HepG2 (cell line): ENCODE results near the gene ILKAP. TPM values are rescaled to one million over a fixed set of nuclear protein-coding genes. Genes with fewer than 3 reads are reported as not detected.

Experiments used
- ATAC-seq: fragments of 200-7000 bp; cut with Tn5 transposase; 3 replicates; pipeline ENCODE4 v1.9.1; 2020; ENCODE audit warnings: mild to moderate bottlenecking, moderate library complexity
- BruUV-seq: library from RNA; stranded (reverse); fragments of 400-500 nt; replicated peaks from 2 replicates; lab custom pipeline; 2021; lab: Mats Ljungman, UMichigan
- CTCF ChIA-PET: fragments of 300-600 bp; formaldehyde crosslinking; extraction: SDS; loops from one replicate; lab custom pipeline; 2021; ENCODE audit warnings: low total read pairs, inconsistent platforms, low intra/inter-chr PET ratio; lab: Yijun Ruan, JAX
- POLR2A ChIA-PET: fragments of 350-600 bp; sonication (Branson Sonifier 250); formaldehyde crosslinking; loops from one replicate; lab custom pipeline; 2020; ENCODE audit warnings: antibody characterized with exemption, inconsistent platforms; lab: Yijun Ruan, JAX
- DNase-seq: peaks from one replicate; pipeline ENCODE4 v3.0.0-alpha.2; 2015; ENCODE audit warnings: low spot score
- FAIRE-seq: peaks from 3 replicates; lab custom pipeline; 2011; peaks lifted over from hg19 to GRCh38; lab: Jason Lieb, UNC
- H2AFZ ChIP-seq: one replicate; pipeline ENCODE4 v1.6.1; 2011; ENCODE audit warnings: low read length, inconsistent platforms
- H3K27ac ChIP-seq: fragments of 300-600 bp; 3 replicates; pipeline ENCODE4 v1.8.0; 2011; ENCODE audit warnings: mixed run types, mild to moderate bottlenecking, mixed read lengths, low read length, inconsistent platforms; ENCODE audit not compliant: insufficient read depth; ENCODE audit errors: extremely low read length
- H3K27me3 ChIP-seq, 2 experiments: fragments of 200-600 bp in 1 of 2; 2 replicates in 1 of 2; 3 replicates in 1 of 2; pipeline versions ENCODE4 v1.6.0 to v1.8.0; 2011; ENCODE audit warnings: low read length in 2 of 2, mild to moderate bottlenecking in 2 of 2, moderate library complexity in 2 of 2, inconsistent platforms in 1 of 2; ENCODE audit not compliant: insufficient read depth in 2 of 2, control insufficient read depth in 1 of 2
- H3K36me3 ChIP-seq, 2 experiments: fragments of 200-600 bp in 1 of 2; replicated peaks in 1 of 2; 2 replicates in 1 of 2; 3 replicates in 1 of 2; pipeline versions ENCODE4 v1.5.1 to v1.8.0; 2011; ENCODE audit warnings: low read length in 2 of 2, inconsistent platforms in 1 of 2; ENCODE audit not compliant: insufficient read depth in 2 of 2, control insufficient read depth in 1 of 2
- H3K4me1 ChIP-seq: 2 replicates; pipeline ENCODE4 v1.5.1; 2012; ENCODE audit warnings: low read length, inconsistent platforms; ENCODE audit not compliant: insufficient read depth
- H3K4me2 ChIP-seq: 2 replicates; pipeline ENCODE4 v1.6.0; 2011; ENCODE audit warnings: low read depth, low read length, inconsistent platforms
- H3K4me3 ChIP-seq, 3 experiments: fragments of 200-600 bp in 1 of 3; sonication (generic), shearing (Covaris generic) in 1 of 3; replicated peaks in 1 of 3; 2 replicates each; pipeline ENCODE4 v1.5.1; 2011 to 2016; ENCODE audit warnings: low read length in 3 of 3, inconsistent platforms in 2 of 3, low read depth in 2 of 3, mild to moderate bottlenecking in 2 of 3, control low read depth in 1 of 3, mixed read lengths in 1 of 3; ENCODE audit not compliant: insufficient read depth in 1 of 3
- H3K79me2 ChIP-seq: one replicate; pipeline ENCODE4 v1.6.1; 2011; ENCODE audit warnings: low read length, inconsistent platforms; ENCODE audit not compliant: insufficient read depth
- H3K9ac ChIP-seq: 2 replicates; pipeline ENCODE4 v1.6.0; 2011; ENCODE audit warnings: mild to moderate bottlenecking, low read depth, low read length, inconsistent platforms; ENCODE audit not compliant: insufficient read depth
- H3K9me3 ChIP-seq: 2 replicates; pipeline ENCODE4 v1.5.1; 2012; ENCODE audit warnings: mild to moderate bottlenecking, low read length
- H4K20me1 ChIP-seq: 2 replicates; pipeline ENCODE4 v1.6.0; 2011; ENCODE audit warnings: inconsistent platforms, mild to moderate bottlenecking, low read length, moderate library complexity; ENCODE audit not compliant: insufficient read depth
- EEA1 ChIP-seq: sonication (generic); formaldehyde crosslinking; IDR thresholded peaks from 2 replicates; pipeline ENCODE4 v1.5.1; 2020; ENCODE audit warnings: mild to moderate bottlenecking, missing genetic modification reagents, borderline replicate concordance
- EHMT2 ChIP-seq: fragments of 200-600 bp; sonication (generic); IDR thresholded peaks from 2 replicates; pipeline ENCODE4 v1.7.0; 2017; ENCODE audit warnings: antibody characterized with exemption, low read depth, low read length, borderline replicate concordance
- ESRRA ChIP-seq: sonication (generic); formaldehyde crosslinking; IDR thresholded peaks from 2 replicates; pipeline ENCODE4 v1.5.1; 2020; ENCODE audit warnings: mild to moderate bottlenecking, low read depth, missing genetic modification reagents
- GZF1 ChIP-seq: sonication (generic); formaldehyde crosslinking; IDR thresholded peaks from 2 replicates; pipeline ENCODE4 v1.5.1; 2020; ENCODE audit warnings: mild to moderate bottlenecking, missing genetic modification reagents
- HMGA1 ChIP-seq: sonication (generic); formaldehyde crosslinking; conservative IDR thresholded peaks from 2 replicates; pipeline ENCODE4 v1.4.0; 2020; ENCODE audit warnings: missing genetic modification reagents
- KDM5A ChIP-seq: fragments of 200-600 bp; sonication (generic); IDR thresholded peaks from 2 replicates; pipeline ENCODE4 v1.7.0; 2018; ENCODE audit warnings: antibody characterized with exemption, mild to moderate bottlenecking, low read length, borderline replicate concordance
- KLF6 ChIP-seq: IDR thresholded peaks from 2 replicates; pipeline ENCODE4 v1.8.0; 2016; ENCODE audit warnings: missing biosample characterization, missing genetic modification reagents
- PRPF4 ChIP-seq: fragments of 200-400 bp; formaldehyde crosslinking; IDR thresholded peaks from 2 replicates; pipeline ENCODE4 v1.6.1; 2016; ENCODE audit warnings: low read length, low read depth; ENCODE audit not compliant: poor library complexity, severe bottlenecking
- RARA ChIP-seq: IDR thresholded peaks from 2 replicates; pipeline ENCODE4 v1.6.1; 2016; ENCODE audit warnings: missing genetic modification reagents, missing compliant biosample characterization
- RBAK ChIP-seq: sonication (generic); formaldehyde crosslinking; IDR thresholded peaks from 2 replicates; pipeline ENCODE4 v1.5.1; 2020; ENCODE audit warnings: mild to moderate bottlenecking, missing genetic modification reagents
- SP4 ChIP-seq: sonication (generic); formaldehyde crosslinking; IDR thresholded peaks from 2 replicates; pipeline ENCODE4 v1.8.1; 2023; ENCODE audit warnings: mild to moderate bottlenecking, missing genetic modification reagents
- TCF7 ChIP-seq: sonication (generic); IDR thresholded peaks from 2 replicates; pipeline ENCODE4 v1.6.1; 2016; ENCODE audit warnings: antibody characterized with exemption, low read depth
- THYN1 ChIP-seq: sonication (generic); formaldehyde crosslinking; IDR thresholded peaks from 2 replicates; pipeline ENCODE4 v1.8.1; 2023; ENCODE audit warnings: low read depth, mild to moderate bottlenecking, moderate library complexity, missing genetic modification reagents, borderline replicate concordance
- ZNF546 ChIP-seq: sonication (generic); formaldehyde crosslinking; conservative IDR thresholded peaks from 2 replicates; pipeline ENCODE4 v1.8.1; 2023; ENCODE audit warnings: mild to moderate bottlenecking, missing genetic modification reagents
- ZNF567 ChIP-seq: sonication (generic); formaldehyde crosslinking; IDR thresholded peaks from 2 replicates; pipeline ENCODE4 v1.8.1; 2023; ENCODE audit warnings: mild to moderate bottlenecking, missing genetic modification reagents, borderline replicate concordance
- WGBS: methylation state at CpG from one replicate; pipeline ENCODE4 v1.1.6; 2017; ENCODE audit warnings: low lambda C conversion rate; 5-methylcytosine and 5-hydroxymethylcytosine counted together
- in situ Hi-C: cut with HindIII; loops from 2 replicates; pipeline ENCODE4 v1.10.0; 2017; ENCODE audit warnings: low pct_unique_long_range_greater_than_20kb; ENCODE audit not compliant: extremely low pct_ligation_motif_present
- intact Hi-C: fragments of 100-400 bp; cut with micrococcal nuclease; formaldehyde crosslinking; loops from one replicate; pipeline ENCODE4 v1.10.0; 2022; ENCODE audit not compliant: unreplicated experiment
- polyA plus RNA-seq, 8 experiments: library from polyadenylated mRNA; depleted of rRNA in 3 of 8; stranded (reverse) in 7 of 8; unstranded in 1 of 8; fragments of >200 nt; fragmentation: Illumina TruSeq in 4 of 8; extraction: Trizol in 4 of 8; gene quantifications; 2 replicates each; pipeline versions ENCODE4 v1.2.1 to v1.2.3, GENCODE V29; 2011 to 2016; ENCODE audit warnings: low read depth in 4 of 8, missing spikeins in 1 of 8, mixed read lengths in 1 of 8; ENCODE audit not compliant: insufficient read depth in 1 of 8
- total RNA-seq, 5 experiments: library from RNA; depleted of rRNA; stranded (reverse); fragments of >200 nt; fragmentation: Illumina TruSeq; extraction: Trizol; gene quantifications; 2 replicates each; pipeline ENCODE4 v1.2.3, GENCODE V29; 2016; ENCODE audit warnings: low read depth in 1 of 5
- TF ChIP-seq, protein P1 (sequence below): sonication (generic); formaldehyde crosslinking; IDR thresholded peaks from 2 replicates; pipeline ENCODE4 v1.4.0; 2020; ENCODE audit warnings: missing genetic modification reagents, mild to moderate bottlenecking, borderline replicate concordance
- TF ChIP-seq, protein P2 (sequence below): sonication (generic); formaldehyde crosslinking; IDR thresholded peaks from 2 replicates; pipeline ENCODE4 v1.9.0; 2021; ENCODE audit warnings: missing genetic modification reagents, borderline replicate concordance

The ILKAP gene
- total and polyA plus RNA-seq, 2 of the 13 experiments (the other 11 are each of a cell fraction or from before 2014, with no cell fraction given), result 29.6 to 33.1 TPM

DNA sequence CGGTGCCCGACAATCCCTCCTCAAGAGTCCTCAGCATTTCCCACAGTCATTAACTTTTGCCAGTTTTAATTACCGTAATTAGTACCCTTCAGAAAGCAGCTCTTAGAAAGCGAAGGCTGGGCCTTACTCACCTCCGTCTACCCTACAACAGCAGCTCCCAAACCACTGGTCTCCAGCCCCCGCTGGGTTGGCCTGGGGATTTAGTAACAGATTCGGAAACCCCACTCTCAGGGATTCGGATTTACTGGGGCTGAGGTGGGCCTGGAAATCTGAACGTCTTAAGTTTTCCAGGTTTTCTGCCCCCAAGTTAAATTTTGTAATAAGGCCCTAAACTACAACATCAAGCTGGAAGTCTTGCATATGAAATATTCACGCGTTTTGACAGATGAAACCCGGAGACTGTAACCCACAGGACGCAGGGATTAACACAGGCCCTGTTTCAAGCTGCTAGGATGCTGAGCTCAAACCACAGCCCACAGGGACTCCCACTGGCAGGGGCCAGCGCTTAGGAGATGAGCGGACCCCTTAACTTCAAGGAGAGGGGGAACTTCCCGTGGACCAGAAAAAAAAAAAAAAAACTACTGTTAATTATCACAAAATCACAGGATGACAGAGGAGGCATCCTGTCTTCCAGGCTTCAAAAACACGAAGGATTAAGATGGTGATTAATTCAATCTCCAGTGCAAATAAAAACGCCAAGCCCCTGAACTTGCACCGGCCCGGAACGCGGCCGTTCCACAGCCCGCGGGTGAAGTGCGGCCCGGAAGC is 985 bp downstream of the ILKAP start (continued):
- TF ChIP-seq ZNF567 (CRISPR knock-in tag) (no peak), ZNF546 (CRISPR knock-in tag) (0 out of 2 replicates have a peak, but pooled peaks have one; percentile 15), KDM5A (0 out of 2 replicates have a peak, but pooled peaks have one; percentile 29), EEA1 (CRISPR knock-in tag) (0 out of 2 replicates have a peak, but pooled peaks have one; percentile 25)
- TF ChIP-seq, all 625 proteins: peak for 12

GRCh38 chr2:238190445-238190844 is 13.1 kb downstream of the ILKAP start:
- no peaks in the 10 kb centered on the region for H3K27me3 ChIP-seq
- no peaks in the 10 kb centered on the region for H3K4me1 ChIP-seq
- H2AFZ ChIP-seq, result no peak overlapping the region
- H3K79me2 ChIP-seq, result peaks cover 5% of the 10 kb centered on the region
- intact Hi-C loops, result no loop called here
- DNase-seq (no peak), FAIRE-seq (no peak), ATAC-seq (no peak)
- H3K27ac ChIP-seq, result no peak overlapping the region
- ChIA-PET CTCF (no interaction called here), POLR2A (no interaction called here)
- no peaks in the 10 kb centered on the region for H4K20me1 ChIP-seq
- no peak overlapping the region for H3K9ac ChIP-seq
- no peak overlapping the region for H3K4me3 ChIP-seq
- in situ Hi-C loops, result no loop called here
- peaks cover 26 to 78% of the 10 kb centered on the region in 2 experiments for H3K36me3 ChIP-seq
- no TSS peak for BruUV-seq
- no peaks in the 10 kb centered on the region for H3K9me3 ChIP-seq
- WGBS, result 100% methylated on average over 2 of the region's 2 CpGs
- TF ChIP-seq EHMT2 (no peak), THYN1 (CRISPR knock-in tag) (no peak), SP4 (no peak), PRPF4 (no peak), HMGA1 (no peak), ESRRA (no peak), RBAK (no peak), GZF1 (CRISPR knock-in tag) (no peak), KLF6 (CRISPR knock-in tag) (no peak), RARA (CRISPR knock-in tag) (no peak), TCF7 (no peak)
- TF ChIP-seq, protein P1, sequence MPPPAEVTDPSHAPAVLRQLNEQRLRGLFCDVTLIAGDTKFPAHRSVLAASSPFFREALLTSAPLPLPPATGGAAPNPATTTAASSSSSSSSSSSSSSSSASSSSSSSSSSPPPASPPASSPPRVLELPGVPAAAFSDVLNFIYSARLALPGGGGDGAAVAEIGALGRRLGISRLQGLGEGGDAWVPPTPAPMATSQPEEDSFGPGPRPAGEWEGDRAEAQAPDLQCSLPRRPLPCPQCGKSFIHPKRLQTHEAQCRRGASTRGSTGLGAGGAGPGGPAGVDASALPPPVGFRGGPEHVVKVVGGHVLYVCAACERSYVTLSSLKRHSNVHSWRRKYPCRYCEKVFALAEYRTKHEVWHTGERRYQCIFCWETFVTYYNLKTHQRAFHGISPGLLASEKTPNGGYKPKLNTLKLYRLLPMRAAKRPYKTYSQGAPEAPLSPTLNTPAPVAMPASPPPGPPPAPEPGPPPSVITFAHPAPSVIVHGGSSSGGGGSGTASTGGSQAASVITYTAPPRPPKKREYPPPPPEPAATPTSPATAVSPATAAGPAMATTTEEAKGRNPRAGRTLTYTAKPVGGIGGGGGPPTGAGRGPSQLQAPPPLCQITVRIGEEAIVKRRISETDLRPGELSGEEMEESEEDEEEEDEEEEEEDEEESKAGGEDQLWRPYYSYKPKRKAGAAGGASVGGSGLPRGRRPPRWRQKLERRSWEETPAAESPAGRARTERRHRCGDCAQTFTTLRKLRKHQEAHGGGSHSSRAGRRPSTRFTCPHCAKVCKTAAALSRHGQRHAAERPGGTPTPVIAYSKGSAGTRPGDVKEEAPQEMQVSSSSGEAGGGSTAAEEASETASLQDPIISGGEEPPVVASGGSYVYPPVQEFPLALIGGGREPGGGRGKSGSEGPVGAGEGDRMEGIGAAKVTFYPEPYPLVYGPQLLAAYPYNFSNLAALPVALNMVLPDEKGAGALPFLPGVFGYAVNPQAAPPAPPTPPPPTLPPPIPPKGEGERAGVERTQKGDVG (CRISPR knock-in tag), result no peak
- TF ChIP-seq, protein P2, sequence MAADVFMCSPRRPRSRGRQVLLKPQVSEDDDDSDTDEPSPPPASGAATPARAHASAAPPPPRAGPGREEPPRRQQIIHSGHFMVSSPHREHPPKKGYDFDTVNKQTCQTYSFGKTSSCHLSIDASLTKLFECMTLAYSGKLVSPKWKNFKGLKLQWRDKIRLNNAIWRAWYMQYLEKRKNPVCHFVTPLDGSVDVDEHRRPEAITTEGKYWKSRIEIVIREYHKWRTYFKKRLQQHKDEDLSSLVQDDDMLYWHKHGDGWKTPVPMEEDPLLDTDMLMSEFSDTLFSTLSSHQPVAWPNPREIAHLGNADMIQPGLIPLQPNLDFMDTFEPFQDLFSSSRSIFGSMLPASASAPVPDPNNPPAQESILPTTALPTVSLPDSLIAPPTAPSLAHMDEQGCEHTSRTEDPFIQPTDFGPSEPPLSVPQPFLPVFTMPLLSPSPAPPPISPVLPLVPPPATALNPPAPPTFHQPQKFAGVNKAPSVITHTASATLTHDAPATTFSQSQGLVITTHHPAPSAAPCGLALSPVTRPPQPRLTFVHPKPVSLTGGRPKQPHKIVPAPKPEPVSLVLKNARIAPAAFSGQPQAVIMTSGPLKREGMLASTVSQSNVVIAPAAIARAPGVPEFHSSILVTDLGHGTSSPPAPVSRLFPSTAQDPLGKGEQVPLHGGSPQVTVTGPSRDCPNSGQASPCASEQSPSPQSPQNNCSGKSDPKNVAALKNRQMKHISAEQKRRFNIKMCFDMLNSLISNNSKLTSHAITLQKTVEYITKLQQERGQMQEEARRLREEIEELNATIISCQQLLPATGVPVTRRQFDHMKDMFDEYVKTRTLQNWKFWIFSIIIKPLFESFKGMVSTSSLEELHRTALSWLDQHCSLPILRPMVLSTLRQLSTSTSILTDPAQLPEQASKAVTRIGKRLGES (CRISPR knock-in tag), result no peak
- H3K4me2 ChIP-seq, result no peak overlapping the region
